D721Med (cell line): ENCODE measurements around the gene ZBTB22.
"Not testable (repeated sequence)": the region's sequence is repeated elsewhere in the genome, so short reads cannot be mapped to it uniquely, and the experiment has no call there.

Source experiments
- DNase-seq: peaks from one replicate; pipeline ENCODE4 v3.0.0; 2011; ENCODE audit warnings: low spot score; ENCODE audit not compliant: insufficient read length
- FAIRE-seq: peaks from 2 replicates; lab custom pipeline; 2011; peaks lifted over from hg19 to GRCh38; lab: Jason Lieb, UNC
- TF ChIP-seq, protein P1 (sequence below): IDR thresholded peaks from 2 replicates; pipeline ENCODE4 v1.5.1; 2012; ENCODE audit warnings: mild to moderate bottlenecking, control low read depth; ENCODE audit not compliant: insufficient read depth; ENCODE audit errors: missing control alignments

The ZBTB22 gene, protein sequence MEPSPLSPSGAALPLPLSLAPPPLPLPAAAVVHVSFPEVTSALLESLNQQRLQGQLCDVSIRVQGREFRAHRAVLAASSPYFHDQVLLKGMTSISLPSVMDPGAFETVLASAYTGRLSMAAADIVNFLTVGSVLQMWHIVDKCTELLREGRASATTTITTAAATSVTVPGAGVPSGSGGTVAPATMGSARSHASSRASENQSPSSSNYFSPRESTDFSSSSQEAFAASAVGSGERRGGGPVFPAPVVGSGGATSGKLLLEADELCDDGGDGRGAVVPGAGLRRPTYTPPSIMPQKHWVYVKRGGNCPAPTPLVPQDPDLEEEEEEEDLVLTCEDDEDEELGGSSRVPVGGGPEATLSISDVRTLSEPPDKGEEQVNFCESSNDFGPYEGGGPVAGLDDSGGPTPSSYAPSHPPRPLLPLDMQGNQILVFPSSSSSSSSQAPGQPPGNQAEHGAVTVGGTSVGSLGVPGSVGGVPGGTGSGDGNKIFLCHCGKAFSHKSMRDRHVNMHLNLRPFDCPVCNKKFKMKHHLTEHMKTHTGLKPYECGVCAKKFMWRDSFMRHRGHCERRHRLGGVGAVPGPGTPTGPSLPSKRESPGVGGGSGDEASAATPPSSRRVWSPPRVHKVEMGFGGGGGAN

DNA sequence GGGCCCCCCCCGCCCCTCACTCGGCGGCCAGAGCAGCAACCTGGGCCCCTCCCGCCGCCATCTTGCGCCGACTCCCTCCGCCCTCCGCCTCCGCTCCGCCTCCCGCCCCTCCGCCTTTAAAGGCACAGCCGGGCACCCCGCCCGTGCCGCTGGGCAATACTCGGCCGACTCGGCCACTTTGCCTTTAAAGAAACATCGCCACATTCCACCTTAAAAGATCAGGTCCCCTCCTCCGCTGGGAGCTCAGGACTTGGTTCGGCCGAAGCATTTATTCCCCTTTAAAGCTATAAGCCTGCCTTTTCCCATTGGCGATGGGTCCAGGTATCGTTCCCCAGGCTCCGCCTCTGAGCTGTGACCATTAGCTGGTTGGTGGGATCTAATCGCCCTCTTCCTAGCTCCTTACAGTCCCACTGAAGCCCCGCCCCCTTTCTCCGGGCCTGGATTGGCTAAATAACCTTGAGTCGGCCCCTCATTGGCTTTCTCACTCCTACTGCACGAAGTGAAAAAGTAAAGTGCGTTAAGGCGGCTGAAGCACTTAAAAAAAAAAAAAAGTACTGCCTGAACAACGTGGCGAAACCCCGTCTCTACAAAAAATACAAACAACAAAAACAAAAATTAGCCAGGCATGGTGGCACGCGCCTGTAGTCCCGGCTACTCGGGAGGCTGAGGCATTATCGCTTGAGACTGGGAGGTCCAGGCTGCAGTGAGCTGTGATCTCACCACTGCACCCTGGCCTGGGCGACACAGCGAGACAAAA lies at the start of gene ZBTB22:
Gene ZBTB22 (minus strand): TSS at position 76 of the 757 bp plus-strand sequence. CDS start 828 bp downstream, outside the sequence.
- DNase-seq (peak; percentile 87), FAIRE-seq (no peak)
- TF ChIP-seq, protein P1, sequence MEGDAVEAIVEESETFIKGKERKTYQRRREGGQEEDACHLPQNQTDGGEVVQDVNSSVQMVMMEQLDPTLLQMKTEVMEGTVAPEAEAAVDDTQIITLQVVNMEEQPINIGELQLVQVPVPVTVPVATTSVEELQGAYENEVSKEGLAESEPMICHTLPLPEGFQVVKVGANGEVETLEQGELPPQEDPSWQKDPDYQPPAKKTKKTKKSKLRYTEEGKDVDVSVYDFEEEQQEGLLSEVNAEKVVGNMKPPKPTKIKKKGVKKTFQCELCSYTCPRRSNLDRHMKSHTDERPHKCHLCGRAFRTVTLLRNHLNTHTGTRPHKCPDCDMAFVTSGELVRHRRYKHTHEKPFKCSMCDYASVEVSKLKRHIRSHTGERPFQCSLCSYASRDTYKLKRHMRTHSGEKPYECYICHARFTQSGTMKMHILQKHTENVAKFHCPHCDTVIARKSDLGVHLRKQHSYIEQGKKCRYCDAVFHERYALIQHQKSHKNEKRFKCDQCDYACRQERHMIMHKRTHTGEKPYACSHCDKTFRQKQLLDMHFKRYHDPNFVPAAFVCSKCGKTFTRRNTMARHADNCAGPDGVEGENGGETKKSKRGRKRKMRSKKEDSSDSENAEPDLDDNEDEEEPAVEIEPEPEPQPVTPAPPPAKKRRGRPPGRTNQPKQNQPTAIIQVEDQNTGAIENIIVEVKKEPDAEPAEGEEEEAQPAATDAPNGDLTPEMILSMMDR = no peak

DNA sequence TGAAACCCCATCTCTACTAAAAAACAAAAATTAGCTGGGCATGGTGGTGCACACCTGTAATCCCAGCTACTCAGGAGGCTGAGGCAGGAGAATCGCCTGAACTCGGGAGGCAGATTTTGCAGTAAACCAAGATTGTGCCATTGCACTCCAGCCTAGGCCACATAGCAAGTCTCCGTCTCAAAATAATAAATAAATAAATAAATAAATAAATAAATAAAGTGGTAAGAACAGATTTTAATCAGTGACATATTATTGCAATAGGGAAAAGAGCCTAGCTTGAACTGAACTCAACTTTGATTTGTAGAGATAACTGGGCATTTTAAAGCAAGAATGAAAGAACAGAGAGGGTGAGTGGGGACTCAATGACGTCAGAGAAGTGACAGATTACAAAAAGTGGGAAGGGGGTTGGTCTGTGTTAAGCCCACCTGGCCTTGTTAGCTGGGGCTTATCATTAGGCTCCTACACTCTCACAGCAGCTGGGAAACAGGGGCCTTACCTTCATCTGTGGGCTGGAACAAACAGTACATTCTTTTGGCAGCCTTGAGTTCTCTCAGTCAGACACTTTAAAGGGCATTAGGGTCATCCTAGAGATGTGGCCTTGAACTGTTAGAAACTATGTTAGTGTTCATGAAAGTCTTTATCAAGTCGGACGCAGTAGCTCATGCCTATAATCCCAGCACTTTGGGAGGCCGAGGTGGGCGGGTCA lies 49.6 kb upstream of the ZBTB22 start:
- DNase-seq = no peak
- no peak for FAIRE-seq
- TF ChIP-seq, protein P1 = no peak

DNA sequence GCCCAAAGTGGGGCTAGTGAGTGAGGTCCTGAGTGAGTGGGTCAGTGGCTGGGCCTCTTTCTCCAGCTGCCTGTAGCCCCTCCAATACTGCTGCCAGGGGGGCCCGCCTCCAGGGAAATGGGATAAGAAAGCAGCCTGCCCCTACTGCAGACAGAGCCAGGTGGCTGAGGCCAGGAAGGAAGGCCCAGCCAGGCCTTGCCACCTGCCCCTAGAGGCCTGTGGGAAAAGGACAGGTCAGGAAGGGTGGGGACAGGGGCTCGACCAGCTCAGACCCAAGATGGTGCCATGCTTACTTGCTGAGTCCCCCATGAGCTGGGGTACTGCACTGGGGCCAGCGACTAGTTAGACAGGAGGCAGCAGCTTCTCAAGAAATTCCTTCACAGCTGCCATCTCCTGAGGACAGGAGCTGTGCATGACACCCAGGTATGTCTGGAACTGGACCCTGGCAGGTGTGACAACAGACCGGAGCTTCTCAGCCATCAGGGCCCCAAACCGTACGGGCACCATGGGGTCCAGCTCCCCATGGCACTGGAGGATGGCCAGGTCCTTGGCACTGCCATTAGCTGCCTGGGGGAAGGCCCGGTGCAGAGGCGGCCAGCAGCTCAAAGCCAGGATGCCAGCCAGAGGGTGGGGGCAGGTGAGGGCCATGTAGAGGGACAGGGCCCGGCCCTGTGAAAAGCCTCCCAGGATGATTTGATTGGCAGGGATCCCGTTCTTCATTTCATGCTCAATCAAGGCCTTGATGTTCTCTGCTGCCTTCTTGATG lies 47.8 kb upstream of the ZBTB22 start:
- FAIRE-seq, DNase-seq: not testable (repeated sequence)

DNA sequence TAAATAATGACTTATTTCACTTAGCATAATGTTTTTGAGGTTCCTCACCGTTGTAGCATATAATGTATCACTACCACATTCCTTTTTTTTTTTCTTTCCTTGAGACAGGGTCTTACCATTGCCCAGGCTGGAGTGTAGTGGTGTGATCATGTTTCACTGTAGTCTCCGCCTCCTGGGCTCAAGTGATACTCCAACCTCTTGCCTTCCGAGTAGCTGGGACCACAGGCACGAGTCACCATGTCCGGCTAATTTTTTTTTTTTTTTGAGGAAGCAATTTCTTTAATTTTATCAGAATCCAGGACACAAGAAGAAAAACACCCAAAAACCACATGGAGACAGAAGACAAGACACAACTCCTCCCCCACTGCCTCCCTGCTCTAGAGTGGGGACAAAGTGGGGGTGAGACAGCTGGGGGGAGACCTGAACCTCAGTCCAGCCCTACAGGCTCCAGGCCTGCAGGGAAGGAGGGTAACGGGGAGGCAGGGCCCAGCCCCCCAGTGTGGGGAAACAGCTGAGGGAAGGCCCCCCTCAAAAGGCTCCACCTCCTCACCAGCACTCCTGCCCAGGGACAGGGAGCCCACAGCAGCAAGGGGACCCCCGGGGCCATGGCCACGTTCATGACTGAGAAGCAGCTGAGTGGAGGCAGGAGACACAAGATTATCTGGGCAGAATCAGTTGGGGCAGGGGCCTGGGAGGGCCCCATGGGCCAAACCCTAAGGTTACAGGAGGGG lies 47.1 kb upstream of the ZBTB22 start:
- not testable (repeated sequence) for FAIRE-seq

DNA sequence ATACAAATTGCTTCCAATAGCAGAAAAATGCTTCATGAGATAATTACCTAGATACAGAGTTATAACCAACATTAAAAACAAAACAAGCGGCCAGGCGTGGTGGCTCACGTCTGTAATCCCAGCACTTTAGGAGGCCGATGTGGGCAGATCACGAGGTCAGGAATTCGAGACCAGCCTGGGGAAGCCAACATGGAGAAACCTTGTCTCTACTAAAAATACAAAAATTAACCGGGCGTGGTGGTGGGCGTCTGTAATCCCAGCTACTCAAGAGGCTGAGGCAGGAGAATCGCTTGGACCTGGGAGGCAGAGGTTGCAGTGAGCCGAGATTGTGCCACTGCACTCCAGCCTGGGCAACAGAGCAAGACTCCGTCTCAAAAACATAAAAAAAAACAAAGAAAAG lies 45.9 kb upstream of the ZBTB22 start:
- not testable (repeated sequence) for DNase-seq, FAIRE-seq

More for the DNA sequence above, 47.1 kb upstream of the ZBTB22 start:
- not testable (repeated sequence) for DNase-seq

DNA sequence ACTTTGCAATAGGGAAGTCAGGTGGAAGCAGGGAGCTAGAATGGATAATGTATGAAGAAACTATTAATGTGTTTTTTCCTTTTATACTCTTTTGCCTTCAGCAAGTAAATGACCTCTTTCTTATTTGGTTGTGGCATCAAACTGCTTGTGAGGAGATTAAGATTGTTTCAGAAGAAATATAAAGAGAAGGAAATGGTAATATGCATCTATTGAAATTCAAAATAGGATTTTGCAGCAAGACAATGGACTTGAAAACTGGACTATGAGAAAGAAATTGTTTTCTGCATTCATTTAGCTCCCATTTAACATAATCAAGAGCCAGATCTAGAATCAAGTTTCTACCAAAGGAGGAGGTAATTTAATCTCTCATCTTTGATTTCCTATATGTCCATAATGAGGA lies 41.8 kb upstream of the ZBTB22 start:
- TF ChIP-seq, protein P1 = no peak
- DNase-seq = no peak
- FAIRE-seq = no peak

DNA sequence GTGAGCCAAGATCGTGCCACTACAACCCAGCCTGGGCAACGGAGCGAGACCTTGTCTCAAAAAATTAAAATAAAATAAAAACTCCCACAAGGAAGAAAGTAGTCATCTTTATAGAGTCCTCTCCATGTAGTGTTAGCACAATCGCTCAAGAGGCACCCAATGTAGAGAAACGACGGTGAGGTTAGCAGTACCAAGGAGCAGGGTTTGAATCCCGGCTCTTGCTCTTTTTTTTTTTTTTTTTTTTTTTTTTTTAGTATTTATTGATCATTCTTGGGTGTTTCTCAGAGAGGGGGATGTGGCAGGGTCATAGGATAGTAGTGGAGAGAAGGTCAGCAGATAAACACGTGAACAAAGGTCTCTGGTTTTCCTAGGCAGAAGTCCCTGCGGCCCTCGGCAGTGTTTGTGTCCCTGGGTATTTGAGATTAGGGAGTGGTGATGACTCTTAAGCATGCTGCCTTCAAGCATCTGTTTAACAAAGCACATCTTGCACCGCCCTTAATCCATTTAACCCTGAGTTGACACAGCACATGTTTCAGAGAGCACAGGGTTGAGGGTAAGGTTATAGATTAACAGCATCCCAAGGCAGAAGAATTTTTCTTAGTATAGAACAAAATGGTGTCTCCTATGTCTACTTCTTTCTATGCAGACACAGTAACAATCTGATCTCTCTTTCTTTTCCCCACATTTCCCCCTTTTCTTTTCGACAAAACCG lies 39.8 kb upstream of the ZBTB22 start:
- FAIRE-seq, DNase-seq: not testable (repeated sequence)

DNA sequence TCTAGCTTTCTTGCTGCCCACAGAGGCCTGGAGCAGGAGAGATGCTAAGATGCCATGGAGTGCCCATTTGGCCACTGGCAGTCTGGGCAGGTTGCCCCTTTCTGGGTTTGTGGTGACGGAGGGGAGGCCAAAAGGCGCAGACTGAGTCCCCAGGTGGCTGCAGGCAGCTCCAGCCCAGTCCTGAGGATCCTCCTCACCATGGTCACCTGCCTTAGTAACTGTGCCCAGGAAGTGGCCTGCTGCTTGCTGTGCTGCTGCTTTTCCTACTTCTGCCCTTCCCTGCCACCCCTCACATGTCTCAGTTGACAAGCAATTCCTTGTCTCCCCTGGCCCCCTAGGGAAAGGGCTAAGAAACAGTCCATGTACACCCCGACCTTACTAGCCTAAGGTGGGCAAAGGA lies 38.8 kb upstream of the ZBTB22 start:
- DNase-seq (no peak), FAIRE-seq (no peak)
- TF ChIP-seq, protein P1 = no peak

DNA sequence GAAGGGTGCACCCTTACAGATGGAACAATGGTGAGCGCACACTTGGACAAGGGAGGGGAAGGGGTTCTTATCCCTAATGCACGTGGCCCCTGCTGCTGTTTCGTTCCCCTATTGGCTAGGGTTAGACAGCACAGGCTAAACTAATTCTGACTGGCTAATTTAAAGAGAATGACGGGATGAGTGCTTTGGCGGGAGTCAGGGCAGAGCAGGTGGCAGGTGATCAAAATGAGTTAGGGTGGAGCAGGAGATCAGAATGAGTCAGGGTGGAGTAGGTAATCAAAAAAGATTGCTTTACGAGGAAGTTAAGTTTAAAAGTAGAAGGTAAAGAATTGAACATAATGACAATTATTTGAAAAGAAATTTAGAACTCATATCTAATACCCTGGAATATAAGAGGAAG lies 38.3 kb upstream of the ZBTB22 start:
- not testable (repeated sequence) for FAIRE-seq, DNase-seq
